GM13977 (cell line): Measurements from ENCODE around the gene ZFPM1.
"Not testable (repeated sequence)": the region's sequence is repeated elsewhere in the genome, so short reads cannot be mapped to it uniquely, and the experiment has no call there.

Experiments used
- DNase-seq: peaks from one replicate; pipeline ENCODE4 v3.0.0; 2012; ENCODE audit warnings: low spot score
- in situ Hi-C: fragments of 300-500 bp; cut with MboI; formaldehyde crosslinking; loops from one replicate; pipeline ENCODE4 v1.12.0; 2022; ENCODE audit warnings: low sequenced_read_pairs, low pct_unique_long_range_greater_than_20kb, mixed read lengths, inconsistent platforms; ENCODE audit not compliant: unreplicated experiment
- TF ChIP-seq, protein P1 (sequence below): IDR thresholded peaks from 2 replicates; pipeline ENCODE4 v1.5.1; 2012; ENCODE audit warnings: mild to moderate bottlenecking, control low read depth; ENCODE audit not compliant: insufficient read depth; ENCODE audit errors: extremely low read depth, missing control alignments

The ZFPM1 gene

DNA sequence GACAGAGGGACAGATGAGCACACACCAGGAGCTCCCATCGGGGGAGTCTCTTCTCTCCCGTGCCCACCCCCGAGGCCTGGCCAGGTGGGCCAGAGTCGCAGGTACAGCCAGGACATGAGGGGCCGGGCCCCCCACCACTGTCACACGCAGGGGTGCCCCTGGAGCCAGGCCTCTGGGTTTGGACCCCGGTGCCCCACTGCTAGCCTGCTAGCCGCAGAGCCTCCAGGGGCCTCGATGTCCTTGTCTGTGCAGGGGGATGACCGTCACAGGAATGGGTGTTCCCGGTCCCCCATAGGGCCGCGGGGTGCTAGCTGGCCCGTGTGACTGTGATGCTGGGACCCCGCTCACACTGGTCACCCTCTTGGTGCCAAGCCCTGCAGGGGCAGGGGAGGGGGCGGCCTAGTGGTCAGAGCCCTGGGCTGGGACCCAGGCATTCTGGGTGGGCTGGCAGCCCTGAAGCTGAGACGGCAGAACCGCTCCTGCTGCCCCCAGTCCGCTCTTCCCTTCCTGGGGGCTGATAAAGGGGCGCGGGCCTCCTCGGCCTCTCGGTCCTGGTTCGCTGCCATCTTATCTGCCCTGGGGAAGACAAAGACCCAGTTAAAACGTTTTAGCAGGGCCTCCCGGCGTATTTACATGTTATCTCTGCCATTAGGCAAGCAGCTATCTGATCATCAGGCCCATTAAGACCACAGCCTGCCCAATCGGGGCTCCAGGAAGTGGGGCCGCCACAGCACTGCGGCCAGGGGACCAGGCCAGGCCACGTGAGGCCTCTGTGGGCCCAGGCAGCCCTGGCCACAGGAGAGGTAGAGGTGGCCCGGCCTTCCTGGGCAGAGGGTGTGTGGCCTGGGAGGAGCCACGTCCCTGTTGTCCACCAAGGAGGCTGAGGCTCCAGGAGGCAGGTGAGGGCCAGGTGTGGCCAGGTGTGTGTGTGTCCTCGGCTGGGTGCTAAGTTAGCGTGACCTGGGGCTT, 59.9 kb downstream of the ZFPM1 start:
- TF ChIP-seq, protein P1, sequence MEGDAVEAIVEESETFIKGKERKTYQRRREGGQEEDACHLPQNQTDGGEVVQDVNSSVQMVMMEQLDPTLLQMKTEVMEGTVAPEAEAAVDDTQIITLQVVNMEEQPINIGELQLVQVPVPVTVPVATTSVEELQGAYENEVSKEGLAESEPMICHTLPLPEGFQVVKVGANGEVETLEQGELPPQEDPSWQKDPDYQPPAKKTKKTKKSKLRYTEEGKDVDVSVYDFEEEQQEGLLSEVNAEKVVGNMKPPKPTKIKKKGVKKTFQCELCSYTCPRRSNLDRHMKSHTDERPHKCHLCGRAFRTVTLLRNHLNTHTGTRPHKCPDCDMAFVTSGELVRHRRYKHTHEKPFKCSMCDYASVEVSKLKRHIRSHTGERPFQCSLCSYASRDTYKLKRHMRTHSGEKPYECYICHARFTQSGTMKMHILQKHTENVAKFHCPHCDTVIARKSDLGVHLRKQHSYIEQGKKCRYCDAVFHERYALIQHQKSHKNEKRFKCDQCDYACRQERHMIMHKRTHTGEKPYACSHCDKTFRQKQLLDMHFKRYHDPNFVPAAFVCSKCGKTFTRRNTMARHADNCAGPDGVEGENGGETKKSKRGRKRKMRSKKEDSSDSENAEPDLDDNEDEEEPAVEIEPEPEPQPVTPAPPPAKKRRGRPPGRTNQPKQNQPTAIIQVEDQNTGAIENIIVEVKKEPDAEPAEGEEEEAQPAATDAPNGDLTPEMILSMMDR: no peak
- in situ Hi-C loops: no loop called here
- no peak for DNase-seq

DNA sequence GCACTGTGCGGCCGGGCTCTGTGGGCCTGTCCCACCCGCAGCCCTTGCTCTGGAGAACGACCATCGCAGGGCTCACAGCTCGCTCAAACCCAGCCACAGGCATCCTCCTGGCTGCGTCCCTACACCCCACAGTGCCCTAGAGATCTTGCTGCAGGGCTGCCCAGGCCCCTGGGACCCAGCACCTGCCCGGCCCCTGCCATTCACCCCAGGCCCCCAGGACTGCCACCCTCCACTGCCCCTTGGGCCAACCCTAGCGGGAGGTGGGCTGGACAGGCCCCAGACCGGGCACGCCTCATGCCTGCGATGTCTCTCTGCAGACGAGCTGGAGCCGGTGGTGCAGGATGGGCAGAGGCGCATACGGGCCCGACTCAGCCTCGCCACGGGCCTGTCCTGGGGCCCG, 61.0 kb downstream of the ZFPM1 start:
- TF ChIP-seq, protein P1: no peak
- no peak for DNase-seq
- in situ Hi-C loops: no loop called here

DNA sequence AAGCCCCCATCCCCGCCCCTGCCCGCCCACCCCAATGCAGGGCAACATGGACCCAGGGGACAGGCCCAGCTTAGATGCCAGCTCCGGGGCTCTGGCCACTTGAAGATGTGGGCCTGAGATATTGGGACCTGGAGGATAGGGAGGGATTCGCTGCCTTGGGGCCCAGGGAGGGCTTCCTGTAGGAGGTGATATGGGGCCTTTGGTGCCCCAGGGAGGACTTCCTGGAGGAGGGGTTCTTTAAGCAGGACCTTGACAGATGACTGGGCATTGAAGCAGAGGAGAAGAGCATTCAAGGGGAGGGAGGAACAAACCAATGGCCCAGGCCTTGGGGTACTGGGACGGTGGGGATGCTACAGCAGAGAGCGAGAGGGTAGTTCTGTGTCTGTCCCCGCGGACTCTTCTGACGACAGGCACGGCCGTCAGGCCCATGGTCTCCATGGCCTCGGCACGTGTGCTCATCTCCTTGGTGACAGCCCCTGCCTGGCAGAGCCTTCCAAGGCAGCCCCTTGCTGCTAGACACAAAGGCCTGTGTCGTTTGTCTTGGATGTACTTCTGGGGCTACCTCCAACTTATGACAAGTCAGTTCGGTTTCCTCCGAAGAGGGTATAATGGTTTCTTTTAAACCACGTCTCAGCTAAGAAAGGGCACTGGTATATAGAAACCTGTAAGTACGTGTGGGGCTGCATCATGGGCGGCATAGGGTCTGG, 61.6 kb downstream of the ZFPM1 start:
- no peak for DNase-seq
- in situ Hi-C loops: no loop called here
- TF ChIP-seq, protein P1: no peak

DNA sequence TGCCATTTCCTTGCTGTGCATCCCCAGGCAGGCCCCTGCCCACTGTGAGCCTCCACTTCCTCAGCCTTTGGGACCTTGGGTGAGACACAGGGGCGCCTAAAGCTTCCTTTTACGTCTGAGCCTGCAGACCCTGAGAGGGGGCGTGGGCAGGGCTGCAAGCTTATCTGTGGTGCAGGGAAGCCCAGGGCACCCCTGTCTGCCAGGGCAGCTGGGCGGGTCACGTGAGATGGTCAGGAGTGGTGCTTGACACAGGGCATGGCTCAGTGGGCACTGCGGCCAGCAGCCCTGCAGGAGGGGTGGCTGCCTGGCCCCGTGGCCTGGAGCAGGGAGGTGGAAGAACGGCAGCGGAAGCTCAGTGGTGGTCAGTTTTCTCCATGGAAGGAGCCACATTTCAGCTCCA, 62.3 kb downstream of the ZFPM1 start:
- TF ChIP-seq, protein P1: no peak
- no peak for DNase-seq
- in situ Hi-C loops: no loop called here

DNA sequence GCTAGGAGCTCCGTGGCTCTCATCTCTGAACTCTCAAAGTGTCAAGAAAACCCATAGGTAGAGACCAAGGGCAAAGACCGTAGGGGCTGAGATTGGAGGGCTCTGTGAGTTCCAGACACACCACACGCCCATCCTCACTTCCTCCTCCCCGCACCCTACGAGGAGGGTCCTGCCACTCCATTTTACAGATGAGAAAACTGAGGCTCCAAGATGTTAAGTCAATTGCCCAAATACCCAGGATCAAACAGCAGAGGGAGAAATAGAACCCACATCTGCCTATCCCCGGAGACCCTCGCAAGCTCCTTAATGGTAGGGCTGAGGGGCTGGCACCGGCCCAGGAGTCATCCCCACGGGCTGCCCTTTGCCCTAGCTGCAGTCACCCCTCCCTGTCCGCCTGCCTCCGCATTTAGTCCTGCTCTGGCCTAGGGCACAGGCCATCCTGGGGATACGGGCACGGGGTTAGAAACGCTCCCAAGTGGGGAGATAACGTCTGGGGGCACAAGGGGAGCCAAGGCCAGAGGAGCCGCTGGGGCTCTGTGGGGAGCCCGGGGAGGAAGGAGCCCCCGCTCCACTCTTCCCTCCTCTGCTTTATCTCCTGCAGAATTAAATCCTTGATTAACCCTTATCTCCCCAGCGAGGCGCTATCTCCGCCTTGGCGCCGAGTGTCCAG, 63.0 kb downstream of the ZFPM1 start:
- no peak for DNase-seq
- in situ Hi-C loops: no loop called here
- TF ChIP-seq, protein P1: no peak

DNA sequence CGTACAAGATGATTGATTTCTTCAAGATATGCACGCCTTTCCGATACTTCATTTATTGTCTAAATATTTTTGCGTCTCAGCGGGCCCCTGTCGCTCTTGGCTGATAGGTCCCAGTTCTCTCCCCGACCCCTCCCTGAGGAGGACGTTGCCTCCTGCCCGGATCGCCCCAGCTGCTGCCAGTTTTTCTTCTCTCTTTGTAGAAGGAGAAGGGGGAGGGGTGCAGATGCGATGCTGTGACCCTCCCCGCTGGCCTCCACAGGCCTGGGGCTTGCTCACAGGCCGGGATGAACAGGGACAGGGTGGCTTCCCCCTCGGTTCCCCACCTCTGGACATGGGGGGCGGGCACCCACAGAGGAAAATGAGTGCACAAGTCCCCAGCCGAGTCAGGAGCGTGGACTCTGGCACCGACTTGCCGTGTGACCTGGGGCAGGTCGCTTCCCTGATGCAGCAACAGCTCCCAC, 63.6 kb downstream of the ZFPM1 start:
- no peak for DNase-seq
- in situ Hi-C loops: no loop called here
- TF ChIP-seq, protein P1: no peak

DNA sequence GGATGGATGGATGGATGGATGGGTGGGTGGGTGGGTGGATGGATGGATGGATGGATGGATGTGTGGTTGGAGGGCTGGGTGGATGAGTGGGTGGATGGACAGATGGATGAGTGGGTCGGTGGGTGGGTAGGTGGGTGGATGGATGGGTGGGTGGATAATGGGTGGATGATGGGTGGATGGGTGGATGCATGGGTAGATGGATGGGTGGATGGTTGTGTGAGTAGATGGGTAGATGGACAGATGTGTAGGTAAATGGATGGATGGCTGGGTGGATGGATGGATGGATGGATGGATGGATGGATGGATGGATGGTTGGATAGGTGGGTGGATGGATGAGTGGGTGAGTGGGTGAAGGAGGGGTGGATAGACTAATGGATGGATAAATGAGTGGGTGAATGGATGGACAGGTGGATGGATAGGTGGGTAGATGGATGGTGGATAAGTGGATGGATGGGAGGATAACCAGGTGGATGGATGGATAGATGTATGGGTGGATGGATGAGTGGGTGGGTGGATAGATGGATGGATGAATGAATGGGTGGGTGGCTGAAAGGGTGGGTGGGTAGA, 64.2 kb downstream of the ZFPM1 start:
- DNase-seq, in situ Hi-C loops: not testable (repeated sequence)

DNA sequence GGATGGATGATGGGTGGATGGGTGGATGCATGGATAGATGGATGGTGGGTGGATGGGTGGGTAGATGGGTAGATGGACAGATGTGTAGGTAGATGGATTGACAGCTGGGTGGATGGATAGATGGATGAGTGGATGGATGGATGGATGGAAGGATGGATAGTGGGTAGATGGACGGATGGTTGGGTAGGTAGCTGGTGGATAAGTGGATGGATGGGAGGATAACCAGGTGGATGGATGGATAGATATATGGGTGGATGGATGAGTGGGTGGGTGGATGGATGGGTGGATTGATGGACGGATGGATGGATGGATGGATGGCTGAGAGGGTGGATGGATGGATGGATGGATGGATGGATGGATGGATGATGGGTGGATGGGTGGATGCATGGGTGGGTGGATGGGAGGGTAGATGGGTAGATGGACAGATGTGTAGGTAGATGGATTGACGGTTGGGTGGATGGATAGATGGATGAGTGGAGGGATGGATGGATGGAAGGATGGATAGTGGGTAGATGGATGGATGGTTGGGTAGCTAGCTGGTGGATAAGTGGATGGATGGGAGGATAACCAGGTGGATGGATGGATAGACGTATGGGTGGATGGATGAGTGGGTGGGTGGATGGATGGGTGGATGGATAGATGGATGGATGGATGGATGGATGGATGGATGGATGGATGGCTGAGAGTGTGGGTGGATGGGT, 65.5 kb downstream of the ZFPM1 start:
- DNase-seq, in situ Hi-C loops: not testable (repeated sequence)
